Natural killer cell (primary cell): ENCODE results near the gene RASSF3. TPM values are rescaled to one million over a fixed set of nuclear protein-coding genes. Genes with fewer than 3 reads are reported as not detected.

Source experiments
- ATAC-seq, 3 donors: fragments of 150-1000 bp in 2 of 3; fragments of 200-7000 bp in 1 of 3; cut with Tn5 transposase; 1 replicate in 1 of 3; 2 replicates in 2 of 3; pipeline ENCODE4 v1.10.0; 2021; ENCODE audit warnings: mild to moderate bottlenecking in 2 of 3, moderate library complexity in 2 of 3
- DNase-seq, 2 donors: peaks; one replicate each; pipeline versions ENCODE4 v3.0.0 to v3.0.0-alpha.2; 2013 to 2021; ENCODE audit warnings: mixed read lengths in 1 of 2
- H3K27ac ChIP-seq: one replicate; pipeline ENCODE4 v1.5.1; 2013; ENCODE audit warnings: mild to moderate bottlenecking, low read length
- H3K27me3 ChIP-seq: one replicate; pipeline ENCODE4 v1.6.1; 2013; ENCODE audit warnings: low read length; ENCODE audit not compliant: control insufficient read depth, insufficient read depth
- H3K36me3 ChIP-seq: one replicate; pipeline ENCODE4 v1.6.1; 2013; ENCODE audit warnings: low read length; ENCODE audit not compliant: control insufficient read depth, insufficient read depth
- H3K4me1 ChIP-seq: one replicate; pipeline ENCODE4 v1.6.1; 2013; ENCODE audit warnings: low read length; ENCODE audit not compliant: control insufficient read depth, insufficient read depth
- H3K4me3 ChIP-seq: one replicate; pipeline ENCODE4 v1.5.1; 2013; ENCODE audit warnings: low read length
- H3K9me3 ChIP-seq: one replicate; pipeline ENCODE4 v1.6.1; 2013; ENCODE audit warnings: low read length; ENCODE audit not compliant: control insufficient read depth, insufficient read depth
- H3K27ac Mint-ChIP-seq, 2 donors: one replicate each; pipeline ENCODE4 v1.8.0; 2022; ENCODE audit warnings: mild to moderate bottlenecking in 2 of 2, mixed read lengths in 2 of 2, moderate library complexity in 1 of 2
- H3K27me3 Mint-ChIP-seq, 2 donors: one replicate each; pipeline ENCODE4 v1.8.0; 2022; ENCODE audit warnings: low read depth in 2 of 2, mixed read lengths in 2 of 2
- H3K36me3 Mint-ChIP-seq: one replicate; pipeline ENCODE4 v1.8.0; 2022; ENCODE audit warnings: mixed read lengths
- H3K4me1 Mint-ChIP-seq, 2 donors: one replicate each; pipeline ENCODE4 v1.8.0; 2022; ENCODE audit warnings: mixed read lengths in 2 of 2
- H3K4me3 Mint-ChIP-seq: one replicate; pipeline ENCODE4 v1.8.0; 2022; ENCODE audit warnings: mild to moderate bottlenecking, moderate library complexity, mixed read lengths
- H3K9me3 Mint-ChIP-seq, 2 donors: one replicate each; pipeline ENCODE4 v1.8.0; 2022; ENCODE audit warnings: mixed read lengths in 2 of 2
- WGBS: methylation state at CpG from one replicate; pipeline ENCODE4 v1.1.7; 2013; ENCODE audit warnings: missing lambda C conversion rate; ENCODE audit not compliant: insufficient coverage; 5-methylcytosine and 5-hydroxymethylcytosine counted together
- intact Hi-C: fragments of 100-400 bp; cut with micrococcal nuclease; formaldehyde crosslinking; loops from one replicate; pipeline ENCODE4 v1.14.2; 2022
- total RNA-seq, 4 donors: library from RNA; stranded (reverse); fragments of 120-200 nt in 1 of 4; gene quantifications; one replicate each; pipeline versions ENCODE4 v1.2.3 to v1.2.4, GENCODE V29; 2013 to 2022
- TF ChIP-seq, protein P1 (sequence below): fragments of 200-600 bp; IDR thresholded peaks from one replicate; pipeline ENCODE4 v1.8.0; 2022; ENCODE audit warnings: antibody characterized with exemption

RASSF3 gene, protein sequence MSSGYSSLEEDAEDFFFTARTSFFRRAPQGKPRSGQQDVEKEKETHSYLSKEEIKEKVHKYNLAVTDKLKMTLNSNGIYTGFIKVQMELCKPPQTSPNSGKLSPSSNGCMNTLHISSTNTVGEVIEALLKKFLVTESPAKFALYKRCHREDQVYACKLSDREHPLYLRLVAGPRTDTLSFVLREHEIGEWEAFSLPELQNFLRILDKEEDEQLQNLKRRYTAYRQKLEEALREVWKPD
- total RNA-seq = 100 to 1,000 TPM in 1 of 3 donors, 10 to 100 TPM in 2; 63.4 to 105 (median 80.5) TPM
- 56.7 TPM for total RNA-seq (2013)

DNA sequence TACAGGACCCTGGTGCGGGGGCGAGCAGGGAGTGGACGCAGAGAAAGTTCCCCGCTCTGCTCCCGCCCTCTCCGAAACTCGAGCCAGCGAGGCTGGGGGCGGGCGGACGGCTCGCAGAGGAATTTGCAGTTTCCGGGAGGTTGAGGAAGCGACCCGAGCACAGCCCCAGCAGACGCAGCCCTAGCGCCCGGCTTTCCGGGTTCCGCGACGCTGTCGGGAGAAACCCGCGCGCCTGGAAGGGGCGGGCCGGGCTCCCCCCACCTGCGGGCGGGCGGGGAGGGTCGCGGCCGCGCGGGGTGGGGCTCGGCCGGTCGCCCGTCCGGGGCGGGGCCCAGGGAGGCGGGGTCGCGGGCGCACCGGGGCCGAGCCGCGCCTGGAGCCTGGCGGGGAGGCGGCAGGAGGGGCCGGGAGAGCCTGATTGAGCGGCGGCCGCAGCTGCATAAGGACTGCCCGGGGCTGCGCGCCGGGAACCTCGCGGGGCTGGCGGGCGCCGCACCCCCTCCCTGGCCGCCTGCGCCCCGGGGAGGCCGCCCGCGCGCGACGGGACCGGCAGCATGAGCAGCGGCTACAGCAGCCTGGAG is at the start of gene RASSF3:
Gene RASSF3 (plus strand): TSS at position 417 of the 581 bp plus-strand sequence. CDS start 138 bp downstream, at position 555.
- H3K4me3 ChIP-seq = peak within 1 kb of the TSS; percentile 78
- H3K36me3 ChIP-seq = peaks cover 3% of the 10 kb centered on the region
- H3K9me3 ChIP-seq = no peaks in the 10 kb centered on the region
- H3K27ac ChIP-seq = peak within 1 kb of the TSS; percentile 79
- Mint-ChIP-seq H3K36me3 (no peaks in the 10 kb centered on the region), H3K27ac (peak within 1 kb of the TSS; percentile 90 to 97), H3K27me3 (no peaks in the 10 kb centered on the region), H3K4me1 (peaks cover 38 to 47% of the 10 kb centered on the region in 2 donors), H3K9me3 (no peaks in the 10 kb centered on the region), H3K4me3 (peak within 1 kb of the TSS; percentile 98)
- H3K27me3 ChIP-seq = no peaks in the 10 kb centered on the region
- WGBS = under 1% methylated on average over 76 of the region's 76 CpGs
- intact Hi-C loops = loop anchor here (2.0 to 5.0 kb wide), 4 partner anchors 59 to 107 kb away; no protein-coding TSS in a partner anchor
- peak; percentile 57 to 89 for DNase-seq
- H3K4me1 ChIP-seq = peaks cover 28% of the 10 kb centered on the region
- ATAC-seq = peak; percentile 32 to 64 (median 50)
- TF ChIP-seq, protein P1, sequence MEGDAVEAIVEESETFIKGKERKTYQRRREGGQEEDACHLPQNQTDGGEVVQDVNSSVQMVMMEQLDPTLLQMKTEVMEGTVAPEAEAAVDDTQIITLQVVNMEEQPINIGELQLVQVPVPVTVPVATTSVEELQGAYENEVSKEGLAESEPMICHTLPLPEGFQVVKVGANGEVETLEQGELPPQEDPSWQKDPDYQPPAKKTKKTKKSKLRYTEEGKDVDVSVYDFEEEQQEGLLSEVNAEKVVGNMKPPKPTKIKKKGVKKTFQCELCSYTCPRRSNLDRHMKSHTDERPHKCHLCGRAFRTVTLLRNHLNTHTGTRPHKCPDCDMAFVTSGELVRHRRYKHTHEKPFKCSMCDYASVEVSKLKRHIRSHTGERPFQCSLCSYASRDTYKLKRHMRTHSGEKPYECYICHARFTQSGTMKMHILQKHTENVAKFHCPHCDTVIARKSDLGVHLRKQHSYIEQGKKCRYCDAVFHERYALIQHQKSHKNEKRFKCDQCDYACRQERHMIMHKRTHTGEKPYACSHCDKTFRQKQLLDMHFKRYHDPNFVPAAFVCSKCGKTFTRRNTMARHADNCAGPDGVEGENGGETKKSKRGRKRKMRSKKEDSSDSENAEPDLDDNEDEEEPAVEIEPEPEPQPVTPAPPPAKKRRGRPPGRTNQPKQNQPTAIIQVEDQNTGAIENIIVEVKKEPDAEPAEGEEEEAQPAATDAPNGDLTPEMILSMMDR = no peak

- 96% methylated on average over 7 of the region's 9 CpGs for WGBS
- DNase-seq (no peak), ATAC-seq (no peak)
- Histone ChIP-seq H3K9me3 (no peaks in the 10 kb centered on the region), H3K36me3 (no peaks in the 10 kb centered on the region), H3K4me1 (no peaks in the 10 kb centered on the region), H3K27me3 (no peaks in the 10 kb centered on the region), H3K4me3 (no peak overlapping the region), H3K27ac (no peak overlapping the region)
- H3K9me3 Mint-ChIP-seq = no peaks in the 10 kb centered on the region
- no peak overlapping the region for H3K27ac Mint-ChIP-seq
- H3K4me1 Mint-ChIP-seq = no peaks in the 10 kb centered on the region
- peaks cover 0 to 8% of the 10 kb centered on the region in 2 donors for H3K27me3 Mint-ChIP-seq
- intact Hi-C loops = no loop called here
- no peaks in the 10 kb centered on the region for H3K36me3 Mint-ChIP-seq
- TF ChIP-seq, protein P1 = no peak
- no peak overlapping the region for H3K4me3 Mint-ChIP-seq
Observed at GRCh38 chr12:64561302-64562136, 48.8 kb upstream of the RASSF3 start.

DNA sequence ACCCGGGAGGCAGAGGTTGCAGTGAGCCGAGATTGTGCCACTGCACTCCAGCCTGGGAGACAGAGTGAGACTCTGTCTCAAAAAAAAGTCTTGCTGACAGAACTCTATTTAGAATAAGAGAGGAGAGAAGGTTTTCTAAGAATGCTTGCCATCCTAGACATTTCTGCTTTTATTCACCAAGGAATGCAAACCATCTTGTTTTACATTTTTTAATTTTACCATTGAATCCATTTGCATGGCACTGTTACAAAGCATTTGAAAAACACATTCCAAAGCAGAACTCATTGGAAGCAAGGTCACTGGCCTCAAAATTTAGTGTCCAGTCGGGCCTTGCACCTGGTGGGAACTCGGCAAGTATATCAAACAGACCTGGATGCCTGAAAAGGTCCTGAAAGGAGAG is 44.2 kb upstream of the RASSF3 start:
- no peak overlapping the region for H3K4me3 ChIP-seq
- no peaks in the 10 kb centered on the region for H3K9me3 ChIP-seq
- TF ChIP-seq, protein P1 = no peak
- intact Hi-C loops = no loop called here
- H3K36me3 ChIP-seq = no peaks in the 10 kb centered on the region
- peaks cover 0 to 4% of the 10 kb centered on the region in 2 donors for H3K4me1 Mint-ChIP-seq
- no peaks in the 10 kb centered on the region for H3K27me3 ChIP-seq
- no peaks in the 10 kb centered on the region for H3K9me3 Mint-ChIP-seq
- H3K27ac Mint-ChIP-seq = no peak overlapping the region
- 88% methylated on average over 4 of the region's 4 CpGs for WGBS
- H3K36me3 Mint-ChIP-seq = no peaks in the 10 kb centered on the region
- H3K27me3 Mint-ChIP-seq = peaks cover 5 to 8% of the 10 kb centered on the region in 2 donors
- H3K4me3 Mint-ChIP-seq = no peak overlapping the region
- H3K27ac ChIP-seq = no peak overlapping the region
- ATAC-seq (no peak), DNase-seq (no peak)
- H3K4me1 ChIP-seq = no peaks in the 10 kb centered on the region
